H1 (cell line): ENCODE results near the gene RER1. TPM values are rescaled to one million over a fixed set of nuclear protein-coding genes. Genes with fewer than 3 reads are reported as not detected.

Experiments used
- BACH1 ChIP-seq: IDR thresholded peaks from 2 replicates; pipeline ENCODE4 v1.6.1; 2012; ENCODE audit warnings: low read length, improper control_type of control experiment
- EZH2 ChIP-seq: fragments of 200-600 bp; sonication (generic); IDR thresholded peaks from 2 replicates; pipeline ENCODE4 v1.7.1; 2012; ENCODE audit warnings: low read depth, mild to moderate bottlenecking, moderate library complexity, low read length, inconsistent platforms; ENCODE audit not compliant: severe bottlenecking
- polyA plus RNA-seq, 7 experiments: library from polyadenylated mRNA; depleted of rRNA in 3 of 7; stranded (reverse) in 5 of 7; unstranded in 2 of 7; fragments of >200 nt in 5 of 7; fragments of 200-250 nt in 2 of 7; gene quantifications; 1 replicate in 5 of 7; 2 replicates in 1 of 7; 4 replicates in 1 of 7; pipeline versions ENCODE4 v1.2.1 to v1.2.3, GENCODE V29; 2011 to 2013; ENCODE audit warnings: missing spikeins in 2 of 7, mixed read lengths in 2 of 7
- total RNA-seq: library from RNA; stranded (reverse); fragmentation: NEBNext Ultra II Directional; extraction: Animal tissue kit (Norgen Biotek cat#: 25700); gene quantifications from 2 replicates; pipeline ENCODE4 v1.2.1, GENCODE V29; 2021

The RER1 gene
- total and polyA plus RNA-seq, 2 of the 8 experiments (the other 6 are each of a cell fraction or from before 2014, with no cell fraction given) = 102 to 134 TPM

DNA sequence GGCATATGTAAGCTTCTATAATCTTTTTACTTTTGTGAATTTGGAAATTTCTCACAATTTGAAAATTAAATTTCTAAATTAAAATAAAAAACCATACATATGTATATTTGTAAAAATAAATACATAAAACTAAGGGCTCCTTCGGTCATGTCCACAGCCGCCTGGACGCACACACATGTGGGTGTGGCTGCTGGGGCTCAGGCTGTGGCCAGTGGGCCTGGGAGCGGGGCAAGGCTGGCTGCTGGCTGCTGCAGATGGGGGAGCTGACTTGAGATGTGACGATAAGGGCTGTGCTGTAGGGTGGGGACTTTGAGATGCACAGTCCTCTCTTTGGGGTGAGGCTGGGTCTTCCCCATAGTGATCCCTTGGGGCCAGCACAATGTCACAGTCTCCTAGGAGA is 4.8 kb downstream of the RER1 start (continued):
- no peak for TF ChIP-seq BACH1
- no peak for TF ChIP-seq EZH2
